Measurements from ENCODE around the gene VWF.
A peak's percentile ranks its signal among the peaks of the same experiment; 100 is the strongest.

The VWF gene

GRCh38 chr12:6082613-6083012 is 41.9 kb downstream of the VWF start:
- H3K27me3 ChIP-seq (ENCODE audit: control insufficient read depth, insufficient read depth, low read length), result no peaks in the 10 kb centered on the region
- H3K27ac ChIP-seq, result no peak overlapping the region
- no peak overlapping the region for H3K4me2 ChIP-seq (ENCODE audit: low read length)
- H3K36me3 ChIP-seq (ENCODE audit: control insufficient read depth, insufficient read depth, low read length), result no peaks in the 10 kb centered on the region
- no peaks in the 10 kb centered on the region for H3K79me2 ChIP-seq
- no peaks in the 10 kb centered on the region for H3K9me3 ChIP-seq (ENCODE audit: control insufficient read depth, low read length)
- H3K4me1 ChIP-seq, result peaks cover 10% of the 10 kb centered on the region
- H2AFZ ChIP-seq, result no peak overlapping the region
- no peak overlapping the region for H3K4me3 ChIP-seq (ENCODE audit: low read depth, low read length)
- TF ChIP-seq, protein P1, sequence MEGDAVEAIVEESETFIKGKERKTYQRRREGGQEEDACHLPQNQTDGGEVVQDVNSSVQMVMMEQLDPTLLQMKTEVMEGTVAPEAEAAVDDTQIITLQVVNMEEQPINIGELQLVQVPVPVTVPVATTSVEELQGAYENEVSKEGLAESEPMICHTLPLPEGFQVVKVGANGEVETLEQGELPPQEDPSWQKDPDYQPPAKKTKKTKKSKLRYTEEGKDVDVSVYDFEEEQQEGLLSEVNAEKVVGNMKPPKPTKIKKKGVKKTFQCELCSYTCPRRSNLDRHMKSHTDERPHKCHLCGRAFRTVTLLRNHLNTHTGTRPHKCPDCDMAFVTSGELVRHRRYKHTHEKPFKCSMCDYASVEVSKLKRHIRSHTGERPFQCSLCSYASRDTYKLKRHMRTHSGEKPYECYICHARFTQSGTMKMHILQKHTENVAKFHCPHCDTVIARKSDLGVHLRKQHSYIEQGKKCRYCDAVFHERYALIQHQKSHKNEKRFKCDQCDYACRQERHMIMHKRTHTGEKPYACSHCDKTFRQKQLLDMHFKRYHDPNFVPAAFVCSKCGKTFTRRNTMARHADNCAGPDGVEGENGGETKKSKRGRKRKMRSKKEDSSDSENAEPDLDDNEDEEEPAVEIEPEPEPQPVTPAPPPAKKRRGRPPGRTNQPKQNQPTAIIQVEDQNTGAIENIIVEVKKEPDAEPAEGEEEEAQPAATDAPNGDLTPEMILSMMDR (IDR thresholded peaks at IDR 0.05), result no peak
- no peak overlapping the region for H3K9ac ChIP-seq

GRCh38 chr12:6080149-6081045 is 44.1 kb downstream of the VWF start:
- Histone ChIP-seq H3K9me3 (ENCODE audit: control insufficient read depth, low read length) (no peaks in the 10 kb centered on the region), H3K4me2 (ENCODE audit: low read length) (peak overlapping the region; percentile 43), H3K27ac (peak overlapping the region; percentile 60), H2AFZ (peak overlapping the region; percentile 65), H3K27me3 (ENCODE audit: control insufficient read depth, insufficient read depth, low read length) (no peaks in the 10 kb centered on the region), H3K4me1 (peaks cover 16% of the 10 kb centered on the region), H3K79me2 (no peaks in the 10 kb centered on the region), H3K36me3 (ENCODE audit: control insufficient read depth, insufficient read depth, low read length) (no peaks in the 10 kb centered on the region), H3K9ac (no peak overlapping the region), H3K4me3 (ENCODE audit: low read depth, low read length) (no peak overlapping the region)
- TF ChIP-seq, protein P1 (IDR thresholded peaks at IDR 0.05), result no peak

GRCh38 chr12:6078398-6079096 is 45.9 kb downstream of the VWF start:
- Histone ChIP-seq H3K36me3 (ENCODE audit: control insufficient read depth, insufficient read depth, low read length) (no peaks in the 10 kb centered on the region), H3K9ac (no peak overlapping the region), H3K4me2 (ENCODE audit: low read length) (no peak overlapping the region), H3K27ac (no peak overlapping the region), H3K4me1 (peaks cover 18% of the 10 kb centered on the region), H3K9me3 (ENCODE audit: control insufficient read depth, low read length) (no peaks in the 10 kb centered on the region), H3K79me2 (no peaks in the 10 kb centered on the region), H2AFZ (no peak overlapping the region), H3K27me3 (ENCODE audit: control insufficient read depth, insufficient read depth, low read length) (no peaks in the 10 kb centered on the region), H3K4me3 (ENCODE audit: low read depth, low read length) (no peak overlapping the region)
- TF ChIP-seq, protein P1 (IDR thresholded peaks at IDR 0.05), result no peak

GRCh38 chr12:6077692-6078083 is 46.8 kb downstream of the VWF start:
- TF ChIP-seq, protein P1 (IDR thresholded peaks at IDR 0.05), result no peak
- Histone ChIP-seq H3K36me3 (ENCODE audit: control insufficient read depth, insufficient read depth, low read length) (no peaks in the 10 kb centered on the region), H3K9me3 (ENCODE audit: control insufficient read depth, low read length) (no peaks in the 10 kb centered on the region), H3K27ac (no peak overlapping the region), H3K4me2 (ENCODE audit: low read length) (no peak overlapping the region), H3K9ac (no peak overlapping the region), H3K4me3 (ENCODE audit: low read depth, low read length) (no peak overlapping the region), H3K27me3 (ENCODE audit: control insufficient read depth, insufficient read depth, low read length) (no peaks in the 10 kb centered on the region), H3K4me1 (peaks cover 18% of the 10 kb centered on the region), H2AFZ (no peak overlapping the region), H3K79me2 (no peaks in the 10 kb centered on the region)
